ENCODE measurements around the gene GLI1. TPM values are rescaled to one million over a fixed set of nuclear protein-coding genes. Genes with fewer than 3 reads are reported as not detected.

Gene GLI1
- total and polyA plus RNA-seq, 2 of the 13 experiments (the other 11 are each of a cell fraction or from before 2014, with no cell fraction given) = 0.09 to 0.20 TPM

DNA sequence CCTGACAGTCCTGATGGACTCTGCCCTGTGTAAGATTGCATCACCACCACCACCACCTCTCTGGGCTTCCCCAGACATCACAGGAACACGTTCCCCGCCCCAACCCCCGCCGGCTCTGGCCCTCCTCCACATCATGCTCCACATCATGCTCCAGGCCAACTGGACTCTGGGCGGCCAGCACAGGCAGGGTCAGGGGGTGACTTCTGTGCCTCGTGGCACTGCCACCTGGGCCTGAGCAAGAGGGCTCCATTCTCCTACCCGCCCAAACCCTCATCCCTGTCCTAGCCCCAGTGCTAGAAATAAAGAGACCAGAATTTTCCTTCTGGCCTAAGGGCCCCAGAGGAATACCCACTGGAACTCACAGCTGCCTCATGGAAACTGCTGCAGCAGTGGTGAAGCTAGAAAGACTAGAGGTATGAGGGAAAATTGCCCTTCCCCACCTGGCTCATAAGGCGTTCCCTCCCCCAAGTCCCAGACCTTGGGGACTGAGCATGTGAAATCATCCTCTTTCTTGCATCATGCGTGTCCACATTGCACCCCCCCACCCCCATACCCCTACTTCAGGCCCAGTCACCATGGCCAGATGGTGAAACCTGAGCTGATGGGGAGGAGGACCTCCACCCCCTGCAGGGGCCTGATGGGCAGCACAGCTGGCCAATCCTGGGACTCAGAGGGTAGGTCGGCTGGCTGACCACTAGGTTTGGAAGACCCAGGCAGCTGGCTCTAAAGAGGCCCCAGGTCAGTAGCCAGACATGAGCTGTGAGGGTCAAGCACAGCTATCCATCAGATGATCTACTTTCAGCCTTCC lies 4.8 kb upstream of the GLI1 start, which contains the start of gene INHBE (continued):
- TF ChIP-seq SCMH1 (CRISPR knock-in tag; IDR thresholded peaks at IDR 0.05; ENCODE audit: borderline replicate concordance) = no peak
- no peak for TF ChIP-seq TEAD2 (CRISPR knock-in tag; IDR thresholded peaks at IDR 0.05)
- peak; percentile 46; the same call in 1 of the 2 replicates for TF ChIP-seq ZNF296 (CRISPR knock-in tag; conservative IDR thresholded peaks at IDR 0.05)
- peak; percentile 80; the same call in 1 of the 2 replicates for TF ChIP-seq ZNF556 (CRISPR knock-in tag; IDR thresholded peaks at IDR 0.05; ENCODE audit: borderline replicate concordance)
- TF ChIP-seq, protein P1, sequence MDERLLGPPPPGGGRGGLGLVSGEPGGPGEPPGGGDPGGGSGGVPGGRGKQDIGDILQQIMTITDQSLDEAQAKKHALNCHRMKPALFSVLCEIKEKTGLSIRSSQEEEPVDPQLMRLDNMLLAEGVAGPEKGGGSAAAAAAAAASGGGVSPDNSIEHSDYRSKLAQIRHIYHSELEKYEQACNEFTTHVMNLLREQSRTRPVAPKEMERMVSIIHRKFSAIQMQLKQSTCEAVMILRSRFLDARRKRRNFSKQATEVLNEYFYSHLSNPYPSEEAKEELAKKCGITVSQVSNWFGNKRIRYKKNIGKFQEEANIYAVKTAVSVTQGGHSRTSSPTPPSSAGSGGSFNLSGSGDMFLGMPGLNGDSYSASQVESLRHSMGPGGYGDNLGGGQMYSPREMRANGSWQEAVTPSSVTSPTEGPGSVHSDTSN (CRISPR knock-in tag; IDR thresholded peaks at IDR 0.05) = peak; percentile 96
- no peak for TF ChIP-seq ZNF850 (CRISPR knock-in tag; conservative IDR thresholded peaks at IDR 0.05)
- no peak for TF ChIP-seq CC2D1A (CRISPR knock-in tag; IDR thresholded peaks at IDR 0.05)
- TF ChIP-seq ZNF12 (CRISPR knock-in tag; IDR thresholded peaks at IDR 0.05) = no peak
- peak; percentile 66; the same call in 1 of the 2 replicates for TF ChIP-seq KDM2A (CRISPR knock-in tag; IDR thresholded peaks at IDR 0.05; ENCODE audit: borderline replicate concordance, low read depth)
- TF ChIP-seq ZNF776 (CRISPR knock-in tag; IDR thresholded peaks at IDR 0.05) = no peak
- TF ChIP-seq, protein P2, sequence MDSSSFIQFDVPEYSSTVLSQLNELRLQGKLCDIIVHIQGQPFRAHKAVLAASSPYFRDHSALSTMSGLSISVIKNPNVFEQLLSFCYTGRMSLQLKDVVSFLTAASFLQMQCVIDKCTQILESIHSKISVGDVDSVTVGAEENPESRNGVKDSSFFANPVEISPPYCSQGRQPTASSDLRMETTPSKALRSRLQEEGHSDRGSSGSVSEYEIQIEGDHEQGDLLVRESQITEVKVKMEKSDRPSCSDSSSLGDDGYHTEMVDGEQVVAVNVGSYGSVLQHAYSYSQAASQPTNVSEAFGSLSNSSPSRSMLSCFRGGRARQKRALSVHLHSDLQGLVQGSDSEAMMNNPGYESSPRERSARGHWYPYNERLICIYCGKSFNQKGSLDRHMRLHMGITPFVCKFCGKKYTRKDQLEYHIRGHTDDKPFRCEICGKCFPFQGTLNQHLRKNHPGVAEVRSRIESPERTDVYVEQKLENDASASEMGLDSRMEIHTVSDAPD (CRISPR knock-in tag; IDR thresholded peaks at IDR 0.05) = 0 out of 2 replicates have a peak, but pooled peaks have one; percentile 72
- no peak for TF ChIP-seq THYN1 (CRISPR knock-in tag; IDR thresholded peaks at IDR 0.05; ENCODE audit: borderline replicate concordance, low read depth)
- no peak for TF ChIP-seq SOX13 (IDR thresholded peaks at IDR 0.05)
- peak in 1 of 2 experiments; percentile 77; a peak in 2 of 4 replicates for TF ChIP-seq SOX13 (CRISPR knock-in tag; conservative IDR thresholded peaks at IDR 0.05 in 1 of 2, IDR thresholded peaks at IDR 0.05 in 1 of 2)
- TF ChIP-seq, protein P3, sequence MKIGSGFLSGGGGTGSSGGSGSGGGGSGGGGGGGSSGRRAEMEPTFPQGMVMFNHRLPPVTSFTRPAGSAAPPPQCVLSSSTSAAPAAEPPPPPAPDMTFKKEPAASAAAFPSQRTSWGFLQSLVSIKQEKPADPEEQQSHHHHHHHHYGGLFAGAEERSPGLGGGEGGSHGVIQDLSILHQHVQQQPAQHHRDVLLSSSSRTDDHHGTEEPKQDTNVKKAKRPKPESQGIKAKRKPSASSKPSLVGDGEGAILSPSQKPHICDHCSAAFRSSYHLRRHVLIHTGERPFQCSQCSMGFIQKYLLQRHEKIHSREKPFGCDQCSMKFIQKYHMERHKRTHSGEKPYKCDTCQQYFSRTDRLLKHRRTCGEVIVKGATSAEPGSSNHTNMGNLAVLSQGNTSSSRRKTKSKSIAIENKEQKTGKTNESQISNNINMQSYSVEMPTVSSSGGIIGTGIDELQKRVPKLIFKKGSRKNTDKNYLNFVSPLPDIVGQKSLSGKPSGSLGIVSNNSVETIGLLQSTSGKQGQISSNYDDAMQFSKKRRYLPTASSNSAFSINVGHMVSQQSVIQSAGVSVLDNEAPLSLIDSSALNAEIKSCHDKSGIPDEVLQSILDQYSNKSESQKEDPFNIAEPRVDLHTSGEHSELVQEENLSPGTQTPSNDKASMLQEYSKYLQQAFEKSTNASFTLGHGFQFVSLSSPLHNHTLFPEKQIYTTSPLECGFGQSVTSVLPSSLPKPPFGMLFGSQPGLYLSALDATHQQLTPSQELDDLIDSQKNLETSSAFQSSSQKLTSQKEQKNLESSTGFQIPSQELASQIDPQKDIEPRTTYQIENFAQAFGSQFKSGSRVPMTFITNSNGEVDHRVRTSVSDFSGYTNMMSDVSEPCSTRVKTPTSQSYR (CRISPR knock-in tag; IDR thresholded peaks at IDR 0.05; ENCODE audit: borderline replicate concordance) = peak; percentile 91
- TF ChIP-seq, protein P4, sequence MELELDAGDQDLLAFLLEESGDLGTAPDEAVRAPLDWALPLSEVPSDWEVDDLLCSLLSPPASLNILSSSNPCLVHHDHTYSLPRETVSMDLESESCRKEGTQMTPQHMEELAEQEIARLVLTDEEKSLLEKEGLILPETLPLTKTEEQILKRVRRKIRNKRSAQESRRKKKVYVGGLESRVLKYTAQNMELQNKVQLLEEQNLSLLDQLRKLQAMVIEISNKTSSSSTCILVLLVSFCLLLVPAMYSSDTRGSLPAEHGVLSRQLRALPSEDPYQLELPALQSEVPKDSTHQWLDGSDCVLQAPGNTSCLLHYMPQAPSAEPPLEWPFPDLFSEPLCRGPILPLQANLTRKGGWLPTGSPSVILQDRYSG (CRISPR knock-in tag; IDR thresholded peaks at IDR 0.05) = no peak
- TF ChIP-seq SIX1 (CRISPR knock-in tag; IDR thresholded peaks at IDR 0.05; ENCODE audit: borderline replicate concordance) = peak; percentile 94
- TF ChIP-seq, protein P5, sequence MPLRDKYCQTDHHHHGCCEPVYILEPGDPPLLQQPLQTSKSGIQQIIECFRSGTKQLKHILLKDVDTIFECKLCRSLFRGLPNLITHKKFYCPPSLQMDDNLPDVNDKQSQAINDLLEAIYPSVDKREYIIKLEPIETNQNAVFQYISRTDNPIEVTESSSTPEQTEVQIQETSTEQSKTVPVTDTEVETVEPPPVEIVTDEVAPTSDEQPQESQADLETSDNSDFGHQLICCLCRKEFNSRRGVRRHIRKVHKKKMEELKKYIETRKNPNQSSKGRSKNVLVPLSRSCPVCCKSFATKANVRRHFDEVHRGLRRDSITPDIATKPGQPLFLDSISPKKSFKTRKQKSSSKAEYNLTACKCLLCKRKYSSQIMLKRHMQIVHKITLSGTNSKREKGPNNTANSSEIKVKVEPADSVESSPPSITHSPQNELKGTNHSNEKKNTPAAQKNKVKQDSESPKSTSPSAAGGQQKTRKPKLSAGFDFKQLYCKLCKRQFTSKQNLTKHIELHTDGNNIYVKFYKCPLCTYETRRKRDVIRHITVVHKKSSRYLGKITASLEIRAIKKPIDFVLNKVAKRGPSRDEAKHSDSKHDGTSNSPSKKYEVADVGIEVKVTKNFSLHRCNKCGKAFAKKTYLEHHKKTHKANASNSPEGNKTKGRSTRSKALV (CRISPR knock-in tag; IDR thresholded peaks at IDR 0.05) = no peak

Measured in HepG2 (cell line).